ENCODE results near the gene WDCP. TPM values are rescaled to one million over a fixed set of nuclear protein-coding genes. Genes with fewer than 3 reads are reported as not detected.
A peak's percentile ranks its signal among the peaks of the same experiment; 100 is the strongest.
"Not testable (repeated sequence)": the region's sequence is repeated elsewhere in the genome, so short reads cannot be mapped to it uniquely, and the experiment has no call there.

WDCP gene
- 1 to 10 TPM; 6.1 to 8.1 (median 6.4) TPM for total RNA-seq

- Histone ChIP-seq H3K4me1 (peaks cover 0 to 37% (median 15%) of the 10 kb centered on the region in 4 donors), H3K36me3 (no peaks in the 10 kb centered on the region), H3K4me3 (peak within 1 kb of the TSS; percentile 73 to 90 (median 80)), H3K27me3 (no peaks in the 10 kb centered on the region), H3K27ac (peak within 1 kb of the TSS in 3 of 4 donors; percentile 75 to 86 (median 81)), H3K9me3 (no peaks in the 10 kb centered on the region)
- WGBS, 2 donors: 1% methylated on average over 38 of the region's 38 CpGs
- DNase-seq (ENCODE audit: low spot score in 2 of 2): peak; percentile 91 to 95
- peak in 1 of 2 donors; percentile 84 for TF ChIP-seq POLR2A (IDR thresholded peaks at IDR 0.05)
- peak in 1 of 2 donors; percentile 90 for TF ChIP-seq EP300 (IDR thresholded peaks at IDR 0.05)
- TF ChIP-seq CTCF (IDR thresholded peaks at IDR 0.05): peak in 1 of 5 experiments; percentile 21
Measured at GRCh38 chr2:24046930-24047702, at the start of gene WDCP. TSS of gene WDCP (minus strand) at chr2:24047391. CDS start at chr2:24039494, 7,897 bp downstream.

GRCh38 chr2:24095171-24095677 lies 48.0 kb upstream of the WDCP start:
- peaks cover 0 to 32% (median 0%) of the 10 kb centered on the region in 3 donors for H3K36me3 ChIP-seq
- H3K27me3 ChIP-seq; H3K27ac ChIP-seq; H3K9me3 ChIP-seq; H3K4me3 ChIP-seq; H3K4me1 ChIP-seq; DNase-seq (ENCODE audit: low spot score in 2 of 2): not testable (repeated sequence)
- WGBS, 2 donors: 85 to 90% methylated on average over 17 of the region's 17 CpGs

- not testable (repeated sequence) for H3K9me3 ChIP-seq; H3K4me1 ChIP-seq; H3K4me3 ChIP-seq; H3K27ac ChIP-seq; DNase-seq (ENCODE audit: low spot score in 2 of 2); H3K27me3 ChIP-seq
- H3K36me3 ChIP-seq: peaks cover 0 to 38% (median 0%) of the 10 kb centered on the region in 3 donors
- WGBS, 2 donors: 96 to 99% methylated on average over 5 of the region's 5 CpGs
Measured at GRCh38 chr2:24093270-24093669, 46.1 kb upstream of the WDCP start.

- TF ChIP-seq EP300 (IDR thresholded peaks at IDR 0.05) (peak in 1 of 2 donors; percentile 11), CTCF (IDR thresholded peaks at IDR 0.05) (no peak)
- WGBS, 2 donors: 80 to 88% methylated on average over 2 of the region's 2 CpGs
- DNase-seq (ENCODE audit: low spot score in 2 of 2): no peak
- no peak overlapping the region for H3K4me3 ChIP-seq
- peaks cover 0 to 6% (median 2%) of the 10 kb centered on the region in 4 donors for H3K4me1 ChIP-seq
- H3K9me3 ChIP-seq: no peaks in the 10 kb centered on the region
- no peaks in the 10 kb centered on the region for H3K27me3 ChIP-seq
- peaks cover 0 to 30% (median 0%) of the 10 kb centered on the region in 3 donors for H3K36me3 ChIP-seq
- H3K27ac ChIP-seq: no peak overlapping the region
Measured at GRCh38 chr2:24088821-24089359, 41.7 kb upstream of the WDCP start.

- peaks cover 0 to 27% (median 0%) of the 10 kb centered on the region in 3 donors for H3K36me3 ChIP-seq
- WGBS, 2 donors: 82 to 83% methylated on average over 3 of the region's 3 CpGs
- no peak overlapping the region for H3K4me3 ChIP-seq
- H3K4me1 ChIP-seq: peaks cover 0 to 17% (median 8%) of the 10 kb centered on the region in 4 donors
- no peak overlapping the region for H3K27ac ChIP-seq
- TF ChIP-seq EP300 (IDR thresholded peaks at IDR 0.05) (no peak), POLR2A (IDR thresholded peaks at IDR 0.05) (no peak), CTCF (IDR thresholded peaks at IDR 0.05) (no peak)
- no peaks in the 10 kb centered on the region for H3K27me3 ChIP-seq
- no peak for DNase-seq (ENCODE audit: low spot score in 2 of 2)
- no peaks in the 10 kb centered on the region for H3K9me3 ChIP-seq
Measured at GRCh38 chr2:24087032-24087431, 39.8 kb upstream of the WDCP start.

GRCh38 chr2:24086241-24086640 lies 39.0 kb upstream of the WDCP start:
- Histone ChIP-seq H3K9me3 (no peaks in the 10 kb centered on the region), H3K27ac (no peak overlapping the region), H3K36me3 (peaks cover 0 to 35% (median 0%) of the 10 kb centered on the region in 3 donors), H3K27me3 (no peaks in the 10 kb centered on the region), H3K4me1 (peaks cover 0 to 17% (median 8%) of the 10 kb centered on the region in 4 donors), H3K4me3 (no peak overlapping the region)
- TF ChIP-seq CTCF (IDR thresholded peaks at IDR 0.05): no peak
- TF ChIP-seq POLR2A (IDR thresholded peaks at IDR 0.05): no peak
- no peak for TF ChIP-seq EP300 (IDR thresholded peaks at IDR 0.05)
- DNase-seq (ENCODE audit: low spot score in 2 of 2): no peak
- WGBS, 2 donors: 85 to 94% methylated on average over 1 of the region's 1 CpG

Data from tibial nerve (tissue), 4 donors.